ENCODE data around the gene SCYGR2.

The SCYGR2 gene

GRCh38 chr2:227613272-227613660 lies 14.6 kb downstream of the SCYGR2 start:
- DNase-seq, result no peak

- no peak for DNase-seq
Observed at GRCh38 chr2:227614246-227614645, 15.6 kb downstream of the SCYGR2 start.

- no peak for DNase-seq
Observed at GRCh38 chr2:227614740-227615139, 16.0 kb downstream of the SCYGR2 start, which contains the start of gene SCYGR3. Gene SCYGR3, minus strand, starts transcription at chr2:227614840. Its CDS starts 0 bp downstream, at chr2:227614840.

GRCh38 chr2:227615181-227615580 lies 16.5 kb downstream of the SCYGR2 start:
- DNase-seq, result no peak

GRCh38 chr2:227615906-227616305 lies 17.2 kb downstream of the SCYGR2 start:
- DNase-seq, result no peak

- no peak for DNase-seq
Observed at GRCh38 chr2:227616631-227617030, 17.9 kb downstream of the SCYGR2 start.

GRCh38 chr2:227617316-227618230 lies 18.9 kb downstream of the SCYGR2 start, which contains the start of gene SCYGR4:
Gene SCYGR4, plus strand, starts transcription at chr2:227617498. Its CDS starts 0 bp downstream, at chr2:227617498.
- no peak for DNase-seq

GRCh38 chr2:227623226-227623625 lies 24.5 kb downstream of the SCYGR2 start:
- no peak for DNase-seq

- DNase-seq, result no peak
Observed at GRCh38 chr2:227625420-227625819, 26.7 kb downstream of the SCYGR2 start.

- no peak for DNase-seq
Observed at GRCh38 chr2:227626580-227627151, 28.0 kb downstream of the SCYGR2 start.

GRCh38 chr2:227627769-227628168 lies 29.1 kb downstream of the SCYGR2 start:
- no peak for DNase-seq

GRCh38 chr2:227629435-227629834 lies 30.7 kb downstream of the SCYGR2 start:
- DNase-seq, result no peak

- no peak for DNase-seq
Observed at GRCh38 chr2:227630322-227630721, 31.6 kb downstream of the SCYGR2 start.

GRCh38 chr2:227632827-227633226 lies 34.1 kb downstream of the SCYGR2 start:
- no peak for DNase-seq

GRCh38 chr2:227634201-227634600 lies 35.5 kb downstream of the SCYGR2 start:
- no peak for DNase-seq

GRCh38 chr2:227642656-227643055 lies 44.0 kb downstream of the SCYGR2 start:
- DNase-seq, result no peak

- DNase-seq, result no peak
Observed at GRCh38 chr2:227643990-227644551, 45.4 kb downstream of the SCYGR2 start.

Measured in eye (tissue), 1 donor.